ENCODE data around the gene MTA3. TPM values are rescaled to one million over a fixed set of nuclear protein-coding genes. Genes with fewer than 3 reads are reported as not detected.
"Not testable (repeated sequence)": the region's sequence is repeated elsewhere in the genome, so short reads cannot be mapped to it uniquely, and the experiment has no call there.

MTA3 gene
- 25.9 and 27.5 TPM in 2 replicates for total RNA-seq (2014; rRNA removed; shearing (Covaris generic))

DNA sequence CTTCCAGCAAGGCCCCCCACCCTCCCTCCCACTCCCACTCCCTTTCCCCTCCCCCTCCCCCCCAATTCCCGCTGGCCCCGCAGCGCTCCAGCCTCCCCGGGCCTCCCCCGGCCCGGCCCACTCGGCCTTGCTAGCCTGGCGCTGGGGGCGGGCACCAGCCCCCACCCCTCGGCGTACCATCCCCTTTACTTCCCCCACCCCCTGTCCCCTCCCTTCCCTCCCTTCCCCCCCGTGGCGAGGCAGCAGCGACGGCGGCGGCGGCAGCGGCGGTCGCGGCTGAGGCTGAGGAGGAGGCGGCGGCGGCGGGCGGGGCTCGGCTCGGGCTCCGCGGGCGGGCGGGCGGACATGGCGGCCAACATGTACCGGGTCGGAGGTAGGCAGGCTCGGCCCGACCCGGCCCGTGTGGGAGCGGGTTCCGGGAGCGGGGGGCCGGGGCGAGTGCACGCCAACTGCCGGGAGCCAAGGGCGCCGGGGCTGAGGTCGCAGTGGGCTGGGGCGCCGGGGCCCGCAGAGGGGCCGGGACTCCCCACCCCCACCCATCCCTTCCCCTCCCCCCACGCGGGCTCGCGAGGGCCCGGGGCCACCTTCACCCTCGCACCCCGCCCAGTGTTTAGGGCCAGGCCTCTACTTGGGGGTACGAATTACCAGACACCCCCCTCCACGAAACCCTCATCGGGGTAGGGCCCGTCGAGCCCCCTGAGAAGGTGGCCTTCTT lies at the start of gene MTA3:
MTA3 (plus strand) TSS at position 232 of the 715 bp plus-strand sequence; CDS start at position 346, 114 bp downstream.
- peak; percentile 66 for DNase-seq (ENCODE audit: low read depth)

DNA sequence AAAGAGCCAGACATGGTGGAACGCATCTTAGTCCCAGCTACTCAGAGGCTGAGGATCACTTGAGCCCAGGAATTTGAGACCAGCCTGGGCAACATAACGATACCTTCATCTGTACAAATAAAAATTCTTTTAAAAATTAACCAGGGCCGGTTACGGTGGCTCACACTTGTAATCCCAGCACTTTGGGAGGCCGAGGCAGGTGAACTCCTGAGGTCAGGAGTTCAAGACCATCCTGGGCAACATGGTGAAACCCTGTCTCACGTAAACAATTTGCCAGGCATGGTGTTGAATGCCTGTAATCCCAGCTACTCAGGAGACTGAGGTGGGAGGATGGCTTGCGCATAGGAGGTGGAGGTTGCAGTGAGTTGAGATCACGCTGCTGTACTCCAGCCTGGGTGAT lies 48.8 kb upstream of the MTA3 start:
- no peak for DNase-seq (ENCODE audit: low read depth)

DNA sequence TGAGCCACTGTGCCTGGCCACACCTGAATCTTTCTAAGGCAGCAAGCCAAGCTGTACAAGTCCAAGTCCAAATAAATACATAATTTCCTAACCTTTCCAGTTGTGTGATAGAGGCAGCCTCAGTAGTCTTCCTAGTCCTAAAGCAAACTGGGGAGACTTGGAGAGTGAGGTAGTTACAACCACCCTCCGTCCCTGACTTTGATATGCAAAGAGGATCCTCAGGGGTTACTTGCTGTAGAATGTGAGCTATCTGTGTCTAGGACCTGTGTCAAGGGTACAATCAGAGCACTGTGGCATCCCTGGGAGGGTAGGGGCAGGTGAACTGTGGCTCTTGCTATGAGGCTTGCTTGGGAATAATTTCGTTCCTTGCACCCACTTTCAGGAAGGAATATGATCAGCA lies 46.4 kb upstream of the MTA3 start:
- no peak for DNase-seq (ENCODE audit: low read depth)

DNA sequence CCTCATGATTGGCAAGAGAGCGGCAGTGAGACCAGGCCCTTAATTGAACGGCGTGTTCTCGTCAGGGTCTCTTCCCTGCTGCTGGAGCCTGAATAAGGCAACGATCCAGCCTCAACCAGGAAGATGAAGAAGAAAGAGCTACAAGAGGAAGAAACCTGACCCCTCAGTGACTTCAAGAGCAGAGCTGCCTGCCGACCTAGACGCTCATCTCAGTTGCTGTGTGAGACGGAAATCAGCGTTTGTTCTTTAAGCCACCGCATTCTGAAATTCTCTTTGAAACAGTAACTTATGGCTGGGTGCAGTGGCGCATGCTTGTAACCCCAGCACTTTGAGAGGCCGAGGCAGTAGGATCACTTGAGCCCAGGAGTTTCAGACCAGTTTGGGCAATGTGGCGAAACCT lies 45.1 kb upstream of the MTA3 start:
- DNase-seq (ENCODE audit: low read depth), result no peak

DNA sequence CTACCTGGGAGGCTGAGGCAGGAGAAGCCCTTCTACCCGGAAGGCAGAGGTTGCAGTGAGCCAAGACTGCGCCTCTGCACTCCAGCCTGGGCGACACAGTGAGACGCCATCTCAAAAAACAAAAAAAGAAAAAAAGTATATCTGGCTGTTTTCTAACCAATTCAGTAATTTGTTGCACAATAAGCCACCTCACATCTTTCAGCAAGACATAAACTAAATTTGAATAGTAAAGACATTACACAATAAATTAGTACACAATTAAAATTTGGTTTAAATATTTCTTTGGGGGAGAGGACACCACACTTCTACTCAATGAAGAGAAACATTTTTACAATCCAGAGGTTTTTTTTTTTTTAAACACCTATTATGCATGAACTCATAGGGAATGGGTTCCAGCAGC lies 36.0 kb upstream of the MTA3 start:
- DNase-seq (ENCODE audit: low read depth), result no peak

DNA sequence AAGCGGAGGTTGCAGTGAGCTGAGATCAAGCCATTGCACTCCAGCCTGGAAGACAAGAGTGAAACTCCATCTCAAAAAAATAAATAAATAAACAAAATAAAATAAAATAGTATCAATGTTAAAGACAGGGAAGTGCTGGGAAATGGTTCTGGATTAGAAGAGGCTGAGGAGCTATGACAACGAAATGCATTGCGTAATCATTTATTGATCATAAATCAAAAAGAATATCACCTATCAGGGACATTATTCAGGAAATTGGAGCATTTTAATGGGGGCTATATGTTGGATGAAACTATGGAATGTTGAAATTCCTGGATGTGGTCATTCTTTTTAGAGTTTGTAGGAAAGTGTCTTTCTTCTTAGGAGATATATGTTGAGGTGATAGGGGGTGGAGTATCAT lies 30.9 kb upstream of the MTA3 start:
- no peak for DNase-seq (ENCODE audit: low read depth)

DNA sequence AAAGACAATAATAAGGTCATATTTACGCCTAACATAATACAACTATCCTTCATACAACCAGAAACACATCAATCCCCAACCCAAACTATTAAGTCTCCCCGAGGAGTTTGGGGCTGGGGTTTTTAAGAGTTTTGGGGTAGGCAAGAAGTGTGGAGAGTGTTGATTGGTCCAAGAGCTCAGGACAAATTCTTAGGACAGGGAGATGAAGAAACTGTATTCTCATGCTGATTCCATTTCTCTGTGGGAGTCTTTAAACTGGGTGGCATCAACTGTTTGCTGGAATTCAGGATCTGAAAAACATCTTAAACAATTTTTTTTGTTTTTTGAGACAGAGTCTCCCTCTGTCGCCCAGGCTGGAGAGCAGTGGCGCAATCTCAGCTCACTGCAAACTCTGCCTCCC lies 25.6 kb upstream of the MTA3 start:
- DNase-seq (ENCODE audit: low read depth), result no peak

DNA sequence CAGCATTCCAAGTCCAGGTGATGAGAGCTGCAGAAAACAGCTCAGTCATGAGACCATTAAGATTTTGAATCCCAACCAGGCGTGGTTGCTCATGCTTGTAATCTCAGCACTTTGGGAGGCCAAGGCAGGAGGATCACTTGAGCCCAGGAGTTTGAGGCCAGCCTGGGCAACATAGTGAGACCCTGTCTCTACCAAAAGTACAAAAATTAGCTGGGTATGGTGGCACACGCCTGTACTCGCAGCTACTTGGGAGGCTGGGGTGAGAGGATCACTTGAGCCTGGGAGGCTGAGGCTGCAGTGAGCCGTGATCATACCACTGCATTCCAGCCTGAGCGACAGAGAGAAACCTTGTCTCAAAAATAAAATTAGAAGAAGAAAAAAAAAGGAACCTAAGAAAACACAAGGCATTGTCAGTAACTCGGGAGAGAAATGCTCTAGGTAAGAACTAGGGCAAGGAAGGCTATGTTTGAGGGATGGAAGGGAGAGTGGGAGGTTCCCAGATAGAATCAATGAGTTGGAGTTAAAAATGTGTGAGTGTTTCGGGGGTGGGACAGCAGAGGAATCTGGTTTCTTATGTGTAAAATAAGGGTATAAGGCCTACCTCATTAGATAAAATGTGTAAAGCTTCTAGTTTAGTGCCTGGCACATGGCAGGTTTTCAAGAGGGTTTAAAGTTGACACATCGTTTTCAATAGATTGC lies 23.3 kb upstream of the MTA3 start:
- DNase-seq (ENCODE audit: low read depth), result no peak

DNA sequence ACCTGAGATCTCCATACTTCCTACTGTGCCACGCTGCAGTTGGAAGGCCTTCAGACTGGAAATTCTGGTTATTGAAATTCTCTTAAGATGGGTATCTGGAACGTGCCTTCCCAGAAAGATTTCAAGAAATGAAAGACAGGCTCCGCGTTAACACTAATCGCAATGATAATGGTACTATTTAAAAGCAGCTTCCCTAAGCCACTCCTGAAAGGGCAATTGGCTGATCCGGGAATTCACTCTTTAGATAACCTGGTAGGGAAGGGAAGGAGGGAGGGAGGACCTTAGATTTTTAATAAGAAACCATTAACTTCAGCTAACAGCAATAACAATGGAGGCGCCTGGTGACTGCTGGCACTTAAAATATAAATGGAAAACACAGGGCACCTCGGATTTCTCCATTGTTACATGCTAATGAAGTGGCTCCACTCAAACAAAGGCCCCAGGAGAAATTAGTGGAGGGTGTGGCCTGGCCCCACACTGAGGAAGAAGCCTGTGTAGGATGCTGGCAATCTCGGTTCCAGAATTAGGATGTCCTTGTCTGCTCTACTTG lies 22.5 kb upstream of the MTA3 start:
- no peak for DNase-seq (ENCODE audit: low read depth)

DNA sequence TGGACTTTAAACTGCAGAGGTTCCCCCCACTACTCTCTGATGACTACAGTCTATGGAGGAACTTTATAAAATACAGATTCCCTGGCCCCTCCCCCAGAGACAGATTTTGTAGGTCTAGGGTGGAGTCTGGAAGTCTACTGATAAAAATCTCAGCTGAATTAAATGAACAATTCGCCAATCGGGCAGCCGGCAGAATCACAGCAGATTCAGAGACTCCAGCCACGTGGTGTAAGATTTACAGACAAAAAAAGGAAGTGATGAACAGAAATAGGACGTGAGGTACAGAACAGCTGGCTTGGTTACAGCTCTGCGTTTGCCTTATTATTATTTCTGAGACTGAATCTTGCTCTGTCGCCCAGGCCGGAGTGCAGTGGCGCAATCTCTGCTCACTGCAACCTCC lies 21.4 kb upstream of the MTA3 start:
- no peak for DNase-seq (ENCODE audit: low read depth)

DNA sequence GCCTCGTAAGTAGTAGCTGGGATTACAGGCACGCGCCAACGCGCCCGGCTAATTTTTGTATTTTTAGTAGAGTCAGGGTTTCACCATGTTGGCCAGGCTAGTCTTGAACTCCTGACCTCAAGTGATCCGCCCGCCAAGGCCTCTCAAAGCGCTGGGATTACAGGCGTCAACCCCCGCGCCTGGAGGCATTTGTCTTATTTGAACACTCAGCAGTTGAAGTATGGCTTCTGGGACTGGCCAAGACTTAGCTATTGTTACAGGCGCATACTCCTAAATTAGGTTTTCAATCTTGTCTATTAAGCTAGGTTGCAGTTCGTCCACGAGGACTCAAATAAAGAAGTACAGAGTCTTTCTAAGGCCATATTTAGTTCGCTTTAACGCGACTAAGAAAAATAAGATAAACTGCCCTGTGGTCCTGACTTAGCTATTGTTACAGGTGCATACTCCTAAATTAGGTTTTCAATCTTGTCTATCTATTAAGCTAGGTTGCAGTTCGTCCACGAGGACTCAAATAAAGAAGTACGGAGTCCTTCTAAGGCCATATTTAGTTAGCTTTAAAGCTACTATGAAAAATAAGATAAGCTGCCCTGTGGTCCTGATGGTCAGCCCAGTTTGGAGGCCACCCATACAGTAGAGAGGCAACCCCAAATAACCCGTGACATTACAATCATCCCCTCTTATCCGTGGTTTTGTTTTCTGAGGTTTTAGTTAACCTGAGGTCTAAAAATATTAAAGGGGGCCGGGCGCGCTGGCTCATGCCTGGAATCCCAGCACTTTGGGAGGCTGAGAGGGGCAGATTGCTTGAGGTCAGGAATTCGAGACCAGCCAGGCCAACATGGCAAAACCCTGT lies 20.8 kb upstream of the MTA3 start:
- DNase-seq (ENCODE audit: low read depth), result no peak

DNA sequence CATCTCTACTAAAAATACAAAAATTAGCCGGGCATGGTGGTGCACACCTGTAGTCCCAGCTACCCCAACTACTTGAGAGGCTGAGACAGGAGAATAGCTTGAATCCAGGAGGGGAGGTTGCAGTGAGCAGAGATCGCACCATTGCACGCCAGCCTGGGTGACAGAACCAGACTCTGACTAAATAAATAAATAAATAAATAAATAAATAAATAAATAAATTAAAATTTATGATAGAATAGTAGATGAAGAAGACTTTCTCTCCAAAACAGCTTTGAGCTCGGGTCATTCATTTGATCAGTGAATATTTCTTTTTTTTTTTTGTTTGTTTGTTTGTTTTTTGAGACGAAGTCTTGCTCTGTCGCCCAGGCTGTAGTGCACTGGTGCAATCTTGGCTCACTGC lies 17.6 kb upstream of the MTA3 start:
- DNase-seq (ENCODE audit: low read depth), result no peak

DNA sequence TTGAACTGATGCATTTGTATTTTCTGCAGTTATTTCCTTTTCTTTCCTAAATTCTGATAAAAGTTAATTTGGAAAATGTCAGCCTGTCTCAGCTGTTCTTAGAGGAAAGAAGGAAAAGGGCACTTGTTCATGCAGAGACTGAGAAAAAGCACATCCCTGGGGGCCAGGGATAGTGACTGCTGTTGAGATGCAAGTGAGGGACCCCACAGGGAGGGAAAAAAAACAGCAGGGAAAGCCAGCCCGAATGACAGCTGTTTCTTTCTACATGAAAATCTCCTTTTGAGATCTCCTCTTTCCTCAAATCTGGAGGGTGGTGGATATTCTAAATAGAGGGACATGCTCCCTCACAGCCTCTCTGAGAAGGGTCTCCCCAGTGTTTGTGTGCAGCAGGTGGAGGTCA lies 14.0 kb upstream of the MTA3 start:
- no peak for DNase-seq (ENCODE audit: low read depth)

DNA sequence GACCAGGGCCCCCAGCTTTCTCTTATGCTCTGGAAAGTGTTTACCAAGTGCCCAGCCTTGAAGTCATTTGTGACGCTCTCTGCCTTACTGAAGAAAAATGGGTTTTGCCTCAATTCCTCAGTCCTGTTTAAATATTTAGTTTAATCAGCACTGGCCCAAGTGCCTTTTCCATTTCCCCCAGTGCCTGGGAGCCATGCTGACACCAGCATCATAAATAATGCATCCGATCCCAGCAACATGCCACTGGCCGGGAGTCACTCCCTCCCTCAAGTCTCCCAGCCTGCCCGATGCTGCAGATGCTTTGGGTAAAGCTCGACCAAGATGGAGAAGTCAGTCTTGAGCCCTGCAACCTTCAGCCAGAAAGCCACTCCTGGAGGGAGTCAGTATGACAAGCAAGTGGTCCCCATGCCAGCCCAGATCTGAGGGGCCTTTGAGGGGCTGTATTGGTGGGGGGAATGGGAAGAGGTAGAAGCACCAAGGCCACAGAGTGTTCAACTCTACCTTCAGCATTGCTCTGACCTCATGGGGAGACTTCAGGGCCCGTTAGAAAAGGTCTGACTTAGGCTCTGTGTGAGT lies 12.0 kb upstream of the MTA3 start:
- no peak for DNase-seq (ENCODE audit: low read depth)

DNA sequence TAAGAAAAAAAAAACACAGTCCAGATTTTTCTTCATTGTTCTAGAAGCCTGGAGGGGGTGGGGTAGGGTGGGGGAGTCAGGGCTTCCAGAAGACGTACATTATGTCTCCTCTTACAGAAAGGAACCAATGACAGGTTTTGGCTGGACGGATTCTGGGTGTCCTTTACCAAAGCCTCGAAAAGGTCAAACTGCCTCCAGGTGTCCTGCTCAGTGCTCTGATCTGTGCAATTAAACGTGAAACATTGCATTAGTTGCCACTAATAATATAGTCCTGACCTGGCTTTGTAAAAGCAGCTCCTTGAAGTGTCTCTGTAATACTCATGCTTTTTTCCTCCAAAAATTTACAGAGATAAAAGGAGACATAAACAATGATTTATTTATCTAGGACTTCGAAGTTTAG lies 11.1 kb upstream of the MTA3 start:
- no peak for DNase-seq (ENCODE audit: low read depth)

DNA sequence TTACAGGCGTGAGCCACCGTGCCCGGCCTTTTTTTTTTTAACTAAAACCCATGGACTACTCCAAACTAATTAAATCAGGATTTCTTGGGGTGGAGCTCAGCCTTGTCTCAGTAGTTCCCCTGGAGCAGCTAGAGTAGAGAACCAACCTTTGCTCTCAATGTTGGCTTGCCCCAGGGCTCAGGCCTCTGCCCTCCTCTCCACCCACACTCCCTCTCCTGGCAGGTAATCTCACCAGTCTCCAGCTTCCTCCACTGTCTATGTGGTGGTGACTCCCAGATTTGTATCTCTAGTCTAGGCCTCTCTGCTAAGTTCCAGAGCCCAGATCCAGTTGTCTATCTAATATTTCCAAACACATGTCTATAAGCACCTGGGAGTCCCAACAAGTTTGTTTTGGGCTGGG lies 9.6 kb upstream of the MTA3 start:
- no peak for DNase-seq (ENCODE audit: low read depth)

DNA sequence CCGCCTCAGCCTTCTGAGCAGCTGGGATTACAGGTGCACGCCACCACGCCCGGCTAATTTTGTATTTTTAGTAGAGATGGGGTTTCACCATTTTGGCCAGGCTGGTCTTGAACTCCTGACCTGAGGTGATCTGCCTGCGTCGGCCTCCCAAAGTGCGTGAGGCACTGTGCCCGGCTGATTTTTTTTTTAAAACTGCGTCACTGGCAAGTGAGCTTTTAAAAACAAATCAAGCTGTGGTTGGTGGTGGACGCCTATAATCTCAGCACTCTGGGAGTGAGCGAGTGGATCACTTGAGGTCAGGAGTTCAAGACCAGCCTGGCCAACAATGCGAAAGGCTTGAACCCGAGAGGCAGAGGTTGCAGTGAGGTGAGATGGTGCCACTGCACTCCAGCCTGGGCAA lies 8.3 kb upstream of the MTA3 start:
- DNase-seq (ENCODE audit: low read depth), result not testable (repeated sequence)

DNA sequence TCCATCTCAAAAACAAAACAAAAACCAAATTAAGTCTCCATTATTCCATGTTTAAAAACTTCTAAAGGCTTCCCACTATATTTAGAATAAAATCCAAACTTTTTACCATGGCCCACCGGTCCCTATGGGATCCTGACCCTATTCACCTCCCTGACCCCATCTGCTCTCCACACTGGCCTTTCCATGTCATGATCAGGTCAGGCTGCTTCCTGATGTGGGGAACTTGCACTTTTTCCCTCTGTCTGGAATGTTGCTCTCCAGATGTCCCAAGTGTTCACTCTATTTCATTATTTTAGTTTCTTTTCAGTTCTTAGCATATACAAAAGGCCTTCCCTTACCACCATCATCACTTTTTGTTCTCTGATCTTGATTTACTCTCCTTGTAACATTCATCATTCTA lies 7.5 kb upstream of the MTA3 start:
- DNase-seq (ENCODE audit: low read depth), result no peak

DNA sequence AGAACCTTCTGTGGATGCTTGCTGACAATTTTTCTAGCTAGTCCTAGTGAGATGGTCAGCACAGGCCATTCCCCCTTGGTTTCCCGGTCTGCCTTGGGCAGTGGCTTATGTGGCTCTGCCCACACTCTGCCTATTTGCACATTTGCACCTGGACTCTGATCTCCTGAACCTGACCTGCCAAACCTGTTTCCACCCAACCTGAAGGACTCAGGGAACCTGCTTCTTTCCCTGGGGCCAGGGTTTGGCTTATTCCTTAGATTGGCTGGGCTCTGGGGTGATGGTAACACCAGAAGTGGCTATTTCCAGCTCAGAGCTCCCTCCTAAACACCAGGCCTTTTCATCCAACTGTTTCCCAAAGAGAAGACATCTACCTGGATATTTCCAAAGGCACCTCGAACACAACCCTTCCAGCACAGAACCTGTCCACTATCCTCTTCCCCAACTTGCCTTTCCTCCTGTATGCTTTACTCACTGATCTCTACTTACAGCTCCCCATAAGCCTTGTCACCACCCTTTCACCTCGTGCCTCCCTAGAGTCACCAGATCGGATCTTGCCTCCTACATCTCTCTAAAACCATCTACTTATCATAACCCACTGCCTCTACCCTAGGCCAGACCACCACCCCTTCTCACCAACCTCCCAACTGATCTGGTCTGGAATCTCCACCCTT lies 5.8 kb upstream of the MTA3 start:
- no peak for DNase-seq (ENCODE audit: low read depth)

DNA sequence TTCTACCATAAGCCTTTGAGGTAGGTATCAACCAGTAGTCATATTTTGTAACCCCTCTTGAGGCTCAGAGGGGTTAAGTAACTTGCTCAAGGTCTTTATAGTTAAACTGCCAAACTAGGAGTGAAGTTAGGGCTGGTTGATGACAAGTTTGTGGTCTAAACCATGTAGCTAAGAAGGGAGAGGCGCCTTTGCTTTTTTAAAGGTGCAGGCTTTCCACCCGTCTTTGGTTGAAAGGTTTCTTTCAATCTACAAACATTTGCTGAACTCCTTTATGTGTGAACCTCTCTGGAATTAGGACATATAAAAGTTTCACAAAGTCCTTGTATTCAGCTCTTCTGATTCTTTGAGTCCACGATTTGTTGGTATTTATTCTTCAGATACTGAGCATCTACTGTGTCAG lies 2.4 kb upstream of the MTA3 start:
- DNase-seq (ENCODE audit: low read depth), result no peak

DNA sequence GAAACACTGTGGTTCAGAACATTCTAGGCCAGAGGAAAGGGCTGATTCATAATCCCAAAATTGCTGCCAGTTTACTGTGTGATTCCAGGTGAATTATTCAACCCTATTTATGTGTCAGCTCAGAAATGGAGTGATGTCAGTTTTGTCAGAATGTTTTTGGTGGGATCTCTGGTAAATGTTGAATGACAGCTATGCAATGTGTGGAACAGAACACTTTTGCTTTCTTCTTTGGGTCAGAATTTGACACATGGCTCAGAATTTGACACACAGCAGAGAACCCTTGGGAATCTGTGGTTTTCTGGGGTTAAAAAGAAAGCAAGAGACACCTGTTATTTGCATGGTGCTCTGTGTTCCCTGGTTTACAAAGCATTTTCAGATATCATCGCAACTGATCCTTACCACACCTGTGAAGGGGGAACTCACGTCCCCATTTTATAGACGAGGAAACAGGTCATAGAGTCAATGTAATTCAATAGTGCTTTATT lies 1.6 kb upstream of the MTA3 start:
- no peak for DNase-seq (ENCODE audit: low read depth)
